HG02852 (cell line): ENCODE data around the gene ZBTB48.

Experiments
- ATAC-seq: cut with Tn5 transposase; IDR thresholded peaks from one replicate; pipeline ENCODE4 v1.9.1; 2021; ENCODE audit warnings: mild to moderate bottlenecking, moderate library complexity; ENCODE audit not compliant: unreplicated experiment

Gene ZBTB48

GRCh38 chr1:6603915-6604558 is 24.2 kb downstream of the ZBTB48 start:
- no peak for ATAC-seq

- ATAC-seq: peak; percentile 33
These were observed 33.0 kb downstream of the ZBTB48 start for GRCh38 chr1:6612641-6613360.

- ATAC-seq: peak; percentile 88
These were observed 33.7 kb downstream of the ZBTB48 start, which contains the start of gene PHF13 for GRCh38 chr1:6613361-6614018. PHF13 (plus strand) TSS chr1:6613731; CDS start chr1:6614067, 336 bp downstream.

GRCh38 chr1:6614019-6614928 is 34.5 kb downstream of the ZBTB48 start:
- ATAC-seq: no peak

- ATAC-seq: no peak
These were observed 35.4 kb downstream of the ZBTB48 start for GRCh38 chr1:6614929-6615785.

- no peak for ATAC-seq
These were observed 39.3 kb downstream of the ZBTB48 start for GRCh38 chr1:6619045-6619444.

GRCh38 chr1:6621429-6622391 is 41.9 kb downstream of the ZBTB48 start:
- no peak for ATAC-seq

- no peak for ATAC-seq
These were observed 42.8 kb downstream of the ZBTB48 start for GRCh38 chr1:6622396-6623152.

- no peak for ATAC-seq
These were observed 43.6 kb downstream of the ZBTB48 start for GRCh38 chr1:6623269-6623965.

GRCh38 chr1:6624710-6625583 is 45.2 kb downstream of the ZBTB48 start, which contains the start of gene THAP3:
THAP3 (plus strand) TSS chr1:6624868; CDS start chr1:6625219, 351 bp downstream.
- ATAC-seq: peak; percentile 77

GRCh38 chr1:6625584-6626149 is 45.9 kb downstream of the ZBTB48 start:
- ATAC-seq: no peak

- ATAC-seq: no peak
These were observed 47.2 kb downstream of the ZBTB48 start for GRCh38 chr1:6627031-6627430.

- ATAC-seq: no peak
These were observed 48.2 kb downstream of the ZBTB48 start for GRCh38 chr1:6627841-6628545.

GRCh38 chr1:6628971-6629479 is 49.2 kb downstream of the ZBTB48 start:
- no peak for ATAC-seq

- no peak for ATAC-seq
These were observed 50.2 kb downstream of the ZBTB48 start for GRCh38 chr1:6630027-6630426.
